Measurements from ENCODE around the gene SH3PXD2A. TPM values are rescaled to one million over a fixed set of nuclear protein-coding genes. Genes with fewer than 3 reads are reported as not detected.

SH3PXD2A gene
- total and polyA plus RNA-seq, 12 donors: 5.7 to 34.5 (median 19.2) TPM

DNA sequence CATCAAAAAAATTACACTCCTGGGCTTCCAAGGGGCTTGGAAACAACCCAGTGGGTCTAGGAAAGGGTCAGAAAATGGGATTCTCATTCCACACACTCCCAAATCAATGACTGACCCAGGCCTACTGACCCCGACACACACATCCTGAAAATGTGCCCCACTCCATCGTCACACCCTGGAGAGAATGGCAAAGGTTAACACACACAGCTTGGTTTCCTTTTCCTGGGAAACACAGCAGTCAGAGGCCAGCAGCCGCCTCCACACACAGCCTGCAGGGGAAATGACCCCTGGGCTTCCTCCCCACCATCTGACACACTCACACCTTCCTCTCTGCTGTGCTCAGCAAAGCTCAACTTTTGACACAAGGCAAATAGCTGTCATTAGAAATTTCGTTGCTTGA, 42.9 kb downstream of the SH3PXD2A start:
- DNase-seq: peak in 5 of 7 donors; percentile 18 to 57 (median 23)
- Histone ChIP-seq H3K4me3 (no peak overlapping the region), H3K27me3 (no peaks in the 10 kb centered on the region), H3K4me1 (replicated peaks in 1 of 2) (peaks cover 0 to 3% of the 10 kb centered on the region in 2 donors), H3K27ac (peak overlapping the region in 2 of 5 donors; percentile 7 to 43), H3K36me3 (replicated peaks in 1 of 2) (no peaks in the 10 kb centered on the region), H3K9me3 (replicated peaks in 1 of 3) (no peaks in the 10 kb centered on the region)
- intact Hi-C loops (cut with DNase I): no loop called here
- 49 to 80% (median 57%) methylated on average over 3 to 4 of the region's 4 CpGs for WGBS, 4 donors
- TF ChIP-seq POLR2A (IDR thresholded peaks at IDR 0.05): no peak
- TF ChIP-seq, protein P1, sequence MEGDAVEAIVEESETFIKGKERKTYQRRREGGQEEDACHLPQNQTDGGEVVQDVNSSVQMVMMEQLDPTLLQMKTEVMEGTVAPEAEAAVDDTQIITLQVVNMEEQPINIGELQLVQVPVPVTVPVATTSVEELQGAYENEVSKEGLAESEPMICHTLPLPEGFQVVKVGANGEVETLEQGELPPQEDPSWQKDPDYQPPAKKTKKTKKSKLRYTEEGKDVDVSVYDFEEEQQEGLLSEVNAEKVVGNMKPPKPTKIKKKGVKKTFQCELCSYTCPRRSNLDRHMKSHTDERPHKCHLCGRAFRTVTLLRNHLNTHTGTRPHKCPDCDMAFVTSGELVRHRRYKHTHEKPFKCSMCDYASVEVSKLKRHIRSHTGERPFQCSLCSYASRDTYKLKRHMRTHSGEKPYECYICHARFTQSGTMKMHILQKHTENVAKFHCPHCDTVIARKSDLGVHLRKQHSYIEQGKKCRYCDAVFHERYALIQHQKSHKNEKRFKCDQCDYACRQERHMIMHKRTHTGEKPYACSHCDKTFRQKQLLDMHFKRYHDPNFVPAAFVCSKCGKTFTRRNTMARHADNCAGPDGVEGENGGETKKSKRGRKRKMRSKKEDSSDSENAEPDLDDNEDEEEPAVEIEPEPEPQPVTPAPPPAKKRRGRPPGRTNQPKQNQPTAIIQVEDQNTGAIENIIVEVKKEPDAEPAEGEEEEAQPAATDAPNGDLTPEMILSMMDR (IDR thresholded peaks at IDR 0.05): no peak

DNA sequence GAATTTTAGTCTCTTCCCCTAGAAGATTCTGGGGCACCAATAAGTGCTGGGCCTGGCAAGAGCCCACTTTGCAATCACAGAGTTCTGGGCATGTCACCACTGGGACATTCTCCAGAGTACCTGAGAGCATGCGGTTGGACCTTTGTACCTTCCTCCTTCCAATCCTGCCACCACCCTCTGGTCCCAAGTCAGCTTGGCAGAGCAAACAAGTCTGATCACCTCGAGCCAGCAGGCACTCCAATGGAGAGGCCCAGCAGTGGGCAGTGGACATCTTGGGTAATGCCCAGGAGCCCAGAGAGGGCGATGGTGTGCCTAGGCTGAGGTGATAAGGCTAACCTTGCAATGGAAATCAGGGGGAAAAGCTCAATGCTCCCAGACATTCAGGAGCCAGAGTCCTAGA, 43.4 kb downstream of the SH3PXD2A start:
- 80 to 88% (median 83%) methylated on average over 3 of the region's 3 CpGs for WGBS, 4 donors
- Histone ChIP-seq H3K36me3 (replicated peaks in 1 of 2) (no peaks in the 10 kb centered on the region), H3K9me3 (replicated peaks in 1 of 3) (no peaks in the 10 kb centered on the region), H3K27me3 (no peaks in the 10 kb centered on the region), H3K27ac (peak overlapping the region in 2 of 5 donors; percentile 7 to 43), H3K4me1 (replicated peaks in 1 of 2) (peaks cover 0 to 3% of the 10 kb centered on the region in 2 donors), H3K4me3 (no peak overlapping the region)
- TF ChIP-seq, protein P1 (IDR thresholded peaks at IDR 0.05): no peak
- TF ChIP-seq POLR2A (IDR thresholded peaks at IDR 0.05): no peak
- intact Hi-C loops (cut with DNase I): no loop called here
- no peak for DNase-seq

DNA sequence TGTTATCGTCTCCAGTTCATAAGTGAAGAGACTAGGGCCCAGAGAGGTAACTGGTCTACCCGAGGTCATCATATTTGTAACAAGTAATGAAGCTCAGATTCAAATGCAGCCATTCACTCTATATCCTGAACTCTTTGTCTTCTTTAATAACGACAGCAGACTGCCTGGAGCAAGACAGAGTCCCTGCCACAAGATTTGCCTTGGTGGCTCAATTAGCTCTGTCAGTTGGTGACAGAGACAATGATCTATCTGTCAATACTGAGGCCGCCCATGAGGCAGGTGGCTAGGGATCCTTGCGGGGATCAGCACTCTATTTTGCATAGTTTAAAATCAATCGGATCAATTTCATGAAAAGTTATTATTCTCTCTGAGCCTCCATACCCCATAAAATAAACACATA, 43.9 kb downstream of the SH3PXD2A start:
- H3K4me3 ChIP-seq: no peak overlapping the region
- no peaks in the 10 kb centered on the region for H3K36me3 ChIP-seq (replicated peaks in 1 of 2)
- TF ChIP-seq POLR2A (IDR thresholded peaks at IDR 0.05): no peak
- TF ChIP-seq, protein P1 (IDR thresholded peaks at IDR 0.05): no peak
- DNase-seq: no peak
- H3K4me1 ChIP-seq (replicated peaks in 1 of 2): peaks cover 0 to 3% of the 10 kb centered on the region in 2 donors
- H3K27me3 ChIP-seq: no peaks in the 10 kb centered on the region
- H3K27ac ChIP-seq: no peak overlapping the region
- no peaks in the 10 kb centered on the region for H3K9me3 ChIP-seq (replicated peaks in 1 of 3)
- 83 to 90% (median 84%) methylated on average over 6 of the region's 6 CpGs for WGBS, 4 donors
- intact Hi-C loops (cut with DNase I): no loop called here

DNA sequence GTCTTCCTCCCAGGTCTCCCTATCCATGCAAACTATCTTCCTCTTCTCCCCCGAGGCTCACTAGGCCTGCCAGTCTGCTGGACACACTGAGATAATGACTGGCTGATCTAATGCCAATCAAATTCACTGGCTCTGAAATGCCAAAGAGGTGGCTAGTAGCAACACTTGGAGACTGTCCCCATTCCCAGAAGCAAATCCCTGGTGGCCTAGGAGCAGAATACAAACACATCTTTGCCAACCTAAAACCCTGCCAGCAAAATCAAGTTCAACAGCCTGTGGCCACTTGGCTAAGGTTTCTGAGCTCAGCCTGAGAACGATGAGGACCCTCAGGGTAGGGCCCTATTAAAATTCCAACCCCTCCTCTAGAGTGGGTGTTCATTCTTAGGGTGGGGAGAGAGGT, 46.6 kb downstream of the SH3PXD2A start:
- Histone ChIP-seq H3K4me3 (no peak overlapping the region), H3K4me1 (replicated peaks in 1 of 2) (peaks cover 0 to 3% of the 10 kb centered on the region in 2 donors), H3K9me3 (replicated peaks in 1 of 3) (no peaks in the 10 kb centered on the region), H3K27ac (no peak overlapping the region), H3K36me3 (replicated peaks in 1 of 2) (no peaks in the 10 kb centered on the region), H3K27me3 (no peaks in the 10 kb centered on the region)
- no peak for TF ChIP-seq POLR2A (IDR thresholded peaks at IDR 0.05)
- TF ChIP-seq, protein P1 (IDR thresholded peaks at IDR 0.05): no peak
- WGBS, 4 donors: 82 to 100% (median 87%) methylated on average over 2 of the region's 2 CpGs
- intact Hi-C loops (cut with DNase I): no loop called here
- DNase-seq: no peak

Data from adrenal gland (tissue), 12 donors.